GM23248 (cell line): ENCODE results near the gene ANKRD65.
"Not testable (repeated sequence)": the region's sequence is repeated elsewhere in the genome, so short reads cannot be mapped to it uniquely, and the experiment has no call there.

Experiments used
- EZH2 ChIP-seq: fragments of 200-600 bp; sonication (generic); IDR thresholded peaks from 2 replicates; pipeline ENCODE4 v1.6.1; 2018; ENCODE audit warnings: antibody characterized with exemption, mild to moderate bottlenecking; ENCODE audit not compliant: insufficient read depth, poor library complexity, severe bottlenecking
- EZH2phosphoT487 ChIP-seq: fragments of 200-600 bp; sonication (generic); IDR thresholded peaks from 2 replicates; pipeline ENCODE4 v1.6.1; 2018; ENCODE audit warnings: antibody characterized with exemption, moderate library complexity, mild to moderate bottlenecking, low read depth; ENCODE audit not compliant: insufficient read depth

DNA sequence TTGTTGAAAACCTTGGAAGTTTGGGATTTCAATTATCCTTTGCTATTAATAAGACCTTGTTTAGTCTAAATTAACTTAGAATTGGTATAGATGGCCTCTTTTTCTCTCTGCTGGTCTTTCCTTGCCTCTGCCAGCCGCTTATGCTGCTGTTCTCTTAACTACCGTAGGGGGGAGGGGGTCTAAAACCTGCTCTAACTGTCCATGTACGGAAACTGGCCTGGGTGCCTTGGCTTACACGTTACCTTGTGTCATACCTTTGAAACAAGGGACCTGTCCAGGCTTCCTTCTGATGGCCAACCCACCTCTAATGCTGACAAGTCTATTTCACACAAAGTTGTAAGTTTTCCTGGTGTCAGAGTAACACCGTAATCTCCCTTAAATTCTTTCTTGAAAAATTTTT, 3.7 kb downstream of the ANKRD65 start:
- TF ChIP-seq EZH2, EZH2phosphoT487: not testable (repeated sequence)
